CD4-positive, alpha-beta T cell treated with Interleukin-6 for 4 hours (primary cell): ENCODE data around the gene MESD.

ENCODE experiments used
- DNase-seq: peaks from one replicate; pipeline ENCODE4 v3.0.0-alpha.2; 2020; ENCODE audit warnings: mixed read lengths

The MESD gene

DNA sequence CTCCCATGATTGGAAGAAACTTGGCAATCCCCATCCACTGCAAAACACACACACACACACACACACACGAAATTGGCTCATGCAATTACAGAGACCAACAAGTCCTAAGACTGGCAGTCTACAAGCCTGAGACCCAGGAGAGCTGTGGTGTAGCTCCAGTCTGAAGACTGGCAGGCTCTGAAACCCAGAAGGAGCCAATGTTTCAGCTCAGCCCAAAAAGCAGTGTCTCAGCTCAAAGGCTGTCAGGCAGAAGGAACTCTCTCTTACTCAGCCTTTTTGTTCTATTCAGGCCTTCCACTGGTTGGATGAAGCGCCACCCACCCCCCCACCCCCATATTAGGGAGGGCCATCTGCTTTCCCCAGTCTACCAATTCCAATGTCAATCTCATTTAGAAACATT is 32.1 kb downstream of the MESD start:
- no peak for DNase-seq

DNA sequence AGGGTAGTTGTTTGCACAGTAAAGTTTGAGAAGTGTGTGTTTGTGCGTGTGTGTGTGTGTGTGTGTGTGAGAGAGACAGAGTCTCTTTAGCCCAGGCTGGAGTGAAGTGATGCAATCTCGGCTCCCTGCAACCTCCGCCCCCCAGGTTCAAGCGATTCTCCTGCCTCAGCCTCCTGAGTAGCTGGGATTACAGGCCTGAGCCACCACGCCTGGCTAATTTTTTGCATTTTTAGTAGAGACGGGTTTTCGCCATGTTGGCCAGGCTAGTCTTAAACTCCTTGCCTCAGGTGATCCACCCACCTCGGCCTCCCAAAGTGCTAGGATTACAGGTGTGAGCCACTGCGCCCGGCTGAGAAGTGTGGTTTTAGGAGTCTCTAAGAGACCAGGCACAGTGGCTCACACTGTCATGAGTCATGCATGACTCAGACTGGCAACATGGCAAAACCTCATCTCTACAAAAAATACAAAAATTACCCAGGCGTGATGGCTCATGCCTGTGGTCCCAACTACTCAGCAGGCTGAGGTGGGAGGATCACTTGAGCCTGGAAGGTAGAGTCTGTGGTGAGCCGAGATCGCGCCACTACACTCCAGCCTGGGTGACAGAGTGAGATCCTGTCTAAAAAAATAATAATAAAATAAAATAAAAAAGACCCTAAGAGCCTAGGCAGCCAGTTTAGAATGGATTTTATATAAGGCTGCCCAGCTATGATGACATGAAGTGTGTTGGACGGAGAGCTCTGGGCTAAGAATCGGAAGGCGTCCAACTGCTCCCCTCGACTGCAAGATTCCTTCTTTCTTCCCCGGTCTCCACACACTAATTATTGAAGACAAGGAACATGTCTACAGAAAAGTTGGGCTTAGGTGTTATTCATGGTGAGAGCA is 33.8 kb downstream of the MESD start:
- DNase-seq, result peak; percentile 43

GRCh38 chr15:80953953-80954778 is 35.5 kb downstream of the MESD start:
- no peak for DNase-seq

- DNase-seq, result no peak
Observed at GRCh38 chr15:80953001-80953952, 36.3 kb downstream of the MESD start.

- no peak for DNase-seq
Observed at GRCh38 chr15:80951941-80952340, 37.7 kb downstream of the MESD start.

DNA sequence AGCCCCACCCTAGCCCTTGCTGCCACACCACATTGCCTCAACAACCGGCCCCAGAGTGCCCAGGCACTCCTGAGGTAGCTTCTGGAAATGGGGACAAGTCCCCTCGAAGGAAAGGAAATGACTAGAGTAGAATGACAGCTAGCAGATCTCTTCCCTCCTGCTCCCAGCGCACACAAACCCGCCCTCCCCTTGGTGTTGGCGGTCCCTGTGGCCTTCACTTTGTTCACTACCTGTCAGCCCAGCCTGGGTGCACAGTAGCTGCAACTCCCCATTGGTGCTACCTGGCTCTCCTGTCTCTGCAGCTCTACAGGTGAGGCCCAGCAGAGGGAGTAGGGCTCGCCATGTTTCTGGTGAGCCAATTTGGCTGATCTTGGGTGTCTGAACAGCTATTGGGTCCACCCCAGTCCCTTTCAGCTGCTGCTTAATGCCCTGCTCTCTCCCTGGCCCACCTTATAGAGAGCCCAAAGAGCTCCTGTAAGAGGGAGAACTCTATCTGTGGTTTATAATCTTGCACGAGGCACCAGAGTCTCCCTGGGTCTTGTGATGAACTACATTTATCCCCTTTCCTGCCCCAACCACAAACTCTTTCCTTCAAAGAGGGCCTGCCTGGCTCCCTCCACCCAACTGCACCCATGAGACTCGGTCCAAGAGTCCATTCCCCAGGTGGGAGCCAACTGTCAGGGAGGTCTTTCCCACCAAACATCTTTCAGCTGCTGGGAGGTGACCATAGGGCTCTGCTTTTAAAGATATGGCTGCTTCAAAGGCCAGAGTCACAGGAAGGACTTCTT is 39.1 kb downstream of the MESD start:
- DNase-seq, result no peak

DNA sequence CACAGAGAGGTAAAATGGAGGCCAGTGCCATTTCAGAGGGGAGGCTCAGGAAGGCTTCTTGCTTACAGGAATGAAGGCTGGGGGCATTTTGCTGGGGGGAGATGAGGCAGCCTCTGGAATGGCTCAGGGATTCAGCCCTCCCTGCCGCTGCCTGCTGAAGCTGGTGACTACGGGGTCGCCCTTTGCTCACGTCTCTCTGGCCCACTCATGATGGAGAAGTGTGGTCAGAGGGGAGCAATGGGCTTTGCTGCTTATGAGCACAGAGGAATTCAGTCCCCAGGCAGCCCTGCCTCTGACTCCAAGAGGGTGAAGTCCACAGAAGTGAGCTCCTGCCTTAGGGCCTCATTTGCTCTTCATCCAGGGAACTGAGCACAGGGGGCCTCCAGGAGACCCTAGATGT is 39.9 kb downstream of the MESD start:
- no peak for DNase-seq

- no peak for DNase-seq
Observed at GRCh38 chr15:80948651-80949292, 40.8 kb downstream of the MESD start.

DNA sequence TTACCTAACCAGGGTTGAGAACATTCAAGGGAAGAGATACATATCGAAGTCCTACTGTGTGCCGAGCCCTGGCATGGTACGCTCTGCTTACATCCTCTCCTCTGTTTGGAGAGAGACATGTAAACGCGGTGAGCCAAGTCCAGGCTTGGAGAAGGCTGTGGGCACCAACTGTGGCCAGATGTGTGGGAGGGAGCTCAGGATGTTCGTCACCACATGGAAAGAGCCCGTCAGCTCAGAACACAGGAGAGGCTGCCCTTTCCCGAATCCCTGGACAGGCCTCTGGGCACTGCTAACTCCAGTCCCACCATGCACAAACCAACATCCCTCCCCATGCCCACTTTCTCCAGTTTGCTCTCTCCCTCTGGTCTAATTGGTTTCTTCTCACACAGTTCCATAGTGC is 43.0 kb downstream of the MESD start:
- no peak for DNase-seq

DNA sequence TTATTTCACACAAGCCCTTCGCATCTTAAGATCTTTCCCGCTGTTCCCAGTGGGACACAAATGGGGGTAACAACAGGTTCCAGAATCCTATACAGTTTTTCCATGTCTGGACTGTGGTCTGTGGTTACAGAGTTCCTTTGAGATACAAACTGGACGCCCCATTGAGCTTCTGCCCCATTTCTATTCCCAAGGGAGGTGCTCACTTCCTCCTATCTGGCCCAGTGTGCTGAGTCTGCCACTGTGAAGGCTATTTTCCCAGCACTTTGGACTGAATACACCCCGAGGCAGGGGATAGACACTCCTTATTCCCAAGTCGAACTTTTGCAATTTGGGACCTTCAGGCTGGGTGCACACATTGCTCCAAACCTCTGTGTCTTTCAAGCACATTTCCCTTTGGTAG is 44.0 kb downstream of the MESD start:
- DNase-seq, result no peak

DNA sequence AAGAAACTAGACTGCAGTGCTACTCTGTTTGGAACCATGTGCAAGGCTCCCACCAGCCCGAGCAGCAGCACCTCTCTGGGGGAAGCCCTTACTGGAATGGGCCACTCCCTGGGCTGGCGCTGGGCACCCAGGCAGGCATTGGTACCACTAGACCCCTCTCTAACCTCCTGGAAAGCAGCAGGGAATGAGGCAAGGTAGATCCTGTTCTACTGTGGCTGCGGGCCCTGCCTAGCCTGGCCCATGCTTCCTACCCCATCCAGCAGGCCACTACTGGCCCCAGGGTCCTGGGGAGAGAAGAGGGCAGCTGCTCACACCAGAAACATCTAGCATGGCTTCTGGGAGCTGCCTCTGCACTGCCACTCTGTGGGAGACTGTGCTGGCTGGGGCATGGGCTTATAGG is 44.8 kb downstream of the MESD start:
- no peak for DNase-seq

DNA sequence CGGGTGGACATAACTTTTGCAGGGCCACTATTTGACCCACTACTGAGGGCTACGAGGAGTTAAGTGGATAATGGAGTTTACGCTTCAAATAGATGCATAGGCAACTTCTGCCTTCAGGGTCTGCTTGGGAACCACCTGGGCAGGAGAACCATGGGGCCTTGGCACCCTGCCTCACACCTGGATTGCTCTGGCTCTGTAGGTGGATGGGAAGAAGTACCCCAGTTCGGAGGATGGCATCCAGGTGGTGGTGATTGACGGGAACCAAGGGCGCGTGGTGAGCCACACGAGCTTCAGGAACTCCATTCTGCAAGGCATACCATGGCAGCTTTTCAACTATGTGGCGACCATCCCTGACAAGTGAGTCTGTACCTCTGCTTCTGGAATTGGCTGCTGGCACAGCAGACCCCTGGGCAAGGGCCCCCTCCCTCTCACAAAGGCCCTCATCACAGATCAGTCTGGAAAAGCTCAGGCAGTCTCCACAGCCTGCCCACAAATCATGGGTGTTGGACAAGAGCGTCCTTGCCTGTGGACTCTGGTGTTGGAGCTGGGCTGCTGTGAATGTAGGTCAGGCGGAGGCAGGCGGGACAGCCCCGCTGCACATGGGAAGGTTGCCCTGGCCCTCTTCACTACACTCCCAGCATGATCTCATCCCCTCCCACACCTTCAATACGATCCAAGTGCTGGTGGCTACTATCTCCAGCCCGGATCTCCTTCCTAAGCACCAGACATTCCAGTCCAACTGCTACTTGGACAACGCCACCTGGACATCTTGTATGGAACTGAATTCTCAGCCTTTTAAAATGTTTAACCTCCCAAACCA is 46.7 kb downstream of the MESD start:
- DNase-seq, result no peak

DNA sequence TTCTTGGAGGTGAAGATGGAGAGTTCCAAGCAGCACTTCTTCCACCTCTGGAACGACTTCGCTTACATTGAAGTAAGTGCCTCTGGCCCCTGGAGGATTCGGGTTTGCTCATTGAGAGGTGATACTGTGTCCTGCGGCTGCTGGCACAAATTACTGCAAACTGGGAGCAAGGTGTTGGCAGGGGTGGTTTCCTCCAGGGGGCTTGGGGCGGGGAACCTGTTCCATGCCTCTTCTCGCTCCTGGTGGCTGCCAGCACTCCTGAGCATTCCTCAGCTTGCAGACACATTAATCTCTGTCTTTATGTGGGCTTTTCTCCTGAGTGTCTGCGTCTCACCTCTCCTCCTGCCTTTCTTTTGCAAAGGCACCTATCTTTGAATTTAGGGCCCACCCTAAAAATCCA is 47.4 kb downstream of the MESD start:
- DNase-seq, result no peak

DNA sequence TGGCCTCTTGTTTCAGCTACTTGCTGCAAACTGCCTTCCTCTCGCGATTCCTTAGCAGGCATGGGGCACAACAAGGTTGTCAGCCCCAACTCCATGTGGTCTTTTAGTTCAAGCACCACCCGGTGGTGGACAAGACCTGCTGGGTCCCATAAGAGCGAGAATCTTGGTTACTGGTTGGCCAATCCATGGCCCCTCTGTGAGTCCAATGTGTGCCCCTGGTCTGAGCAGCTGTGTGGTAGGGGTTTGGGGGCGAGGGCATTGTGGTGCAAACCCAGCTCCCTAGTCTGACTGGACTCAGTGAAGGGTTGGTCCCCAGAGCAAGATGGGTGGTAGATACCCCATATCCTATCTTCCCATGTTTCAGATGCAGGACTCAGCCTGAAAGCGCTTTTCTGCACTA is 48.8 kb downstream of the MESD start:
- DNase-seq, result no peak

DNA sequence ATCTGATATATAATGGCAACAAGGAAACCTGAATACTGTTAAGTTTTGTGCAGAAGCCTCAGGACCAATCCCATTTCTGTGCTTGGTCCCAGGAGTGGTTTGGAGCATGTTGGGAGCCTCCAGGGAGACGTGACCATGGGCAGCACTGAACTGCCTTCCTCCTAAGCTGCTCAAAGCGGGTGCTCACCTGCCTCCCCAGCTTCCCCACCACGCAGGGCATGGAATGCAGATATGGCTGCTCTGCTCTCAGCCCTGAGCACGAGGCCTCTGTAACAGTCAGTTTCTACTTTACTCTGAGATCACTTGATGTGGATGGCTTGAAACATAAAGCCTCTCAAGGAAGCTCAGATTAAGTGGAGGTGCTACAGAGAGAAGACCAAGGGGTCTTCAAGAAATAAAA is 49.3 kb downstream of the MESD start:
- DNase-seq, result no peak

DNA sequence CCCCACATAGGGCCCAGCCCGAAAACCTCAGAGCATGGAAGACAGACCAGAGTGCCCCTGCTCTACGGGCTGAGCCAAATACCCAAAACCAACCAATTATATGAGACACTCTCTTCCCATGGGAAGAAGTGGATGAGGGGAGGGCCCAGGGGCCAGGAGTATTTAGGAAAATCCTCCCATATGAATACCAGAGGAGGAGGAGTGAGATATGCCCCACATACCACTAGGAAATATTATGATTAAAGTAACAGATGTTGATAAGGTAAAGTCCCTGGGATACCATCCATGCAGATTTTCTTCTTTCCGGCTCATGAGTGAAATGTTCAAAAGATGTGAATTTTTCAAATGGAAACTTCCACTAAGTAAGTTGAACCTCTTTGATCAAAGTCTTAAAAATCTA is 50.4 kb downstream of the MESD start:
- DNase-seq, result no peak

DNA sequence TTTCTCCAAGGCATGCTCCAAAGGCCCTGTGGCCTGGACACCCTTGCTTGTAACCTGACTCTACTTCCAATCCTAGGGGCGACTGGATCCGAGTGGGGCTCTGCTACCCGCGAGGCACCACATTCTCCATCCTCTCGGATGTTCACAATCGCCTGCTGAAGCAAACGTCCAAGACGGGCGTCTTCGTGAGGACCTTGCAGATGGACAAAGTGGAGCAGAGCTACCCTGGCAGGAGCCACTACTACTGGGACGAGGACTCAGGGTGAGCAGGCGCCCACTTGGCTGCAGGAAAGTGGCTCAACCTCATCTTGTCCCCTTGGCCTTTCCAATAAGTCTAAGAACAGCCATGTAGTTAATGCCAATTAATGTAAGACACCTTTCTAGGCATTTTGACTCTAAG is 51.9 kb downstream of the MESD start:
- no peak for DNase-seq

DNA sequence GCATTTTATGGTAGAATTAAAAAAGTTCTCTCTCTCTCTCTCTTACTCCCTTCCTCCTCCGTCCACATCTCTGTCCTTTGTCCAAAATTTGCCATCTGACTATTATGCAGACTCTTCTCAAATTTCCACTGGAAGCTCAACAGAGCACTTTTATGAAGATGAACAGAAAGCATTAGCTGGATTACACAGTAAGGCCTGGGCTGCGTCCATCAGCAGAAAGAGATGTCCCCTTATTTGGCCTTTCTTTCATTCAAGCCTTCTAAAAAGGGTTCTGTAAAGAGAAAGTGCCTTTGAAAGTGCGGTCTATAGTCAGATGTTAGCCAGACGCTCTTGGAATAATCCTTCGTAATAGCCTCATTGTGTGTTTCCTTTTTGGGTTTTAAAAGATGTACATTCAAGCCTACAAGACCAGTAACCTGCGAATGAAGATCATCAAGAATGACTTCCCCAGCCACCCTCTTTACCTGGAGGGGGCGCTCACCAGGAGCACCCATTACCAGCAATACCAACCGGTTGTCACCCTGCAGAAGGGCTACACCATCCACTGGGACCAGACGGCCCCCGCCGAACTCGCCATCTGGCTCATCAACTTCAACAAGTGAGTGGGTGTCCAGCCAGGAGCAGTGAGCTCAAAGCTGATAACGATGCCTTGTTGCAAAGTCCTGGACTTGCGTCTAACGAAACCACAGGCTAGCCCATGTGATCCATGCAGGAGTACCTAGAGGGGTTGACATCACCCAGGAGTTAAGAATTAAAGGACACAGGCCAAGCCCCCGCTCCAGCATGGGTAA is 53.1 kb downstream of the MESD start:
- no peak for DNase-seq

DNA sequence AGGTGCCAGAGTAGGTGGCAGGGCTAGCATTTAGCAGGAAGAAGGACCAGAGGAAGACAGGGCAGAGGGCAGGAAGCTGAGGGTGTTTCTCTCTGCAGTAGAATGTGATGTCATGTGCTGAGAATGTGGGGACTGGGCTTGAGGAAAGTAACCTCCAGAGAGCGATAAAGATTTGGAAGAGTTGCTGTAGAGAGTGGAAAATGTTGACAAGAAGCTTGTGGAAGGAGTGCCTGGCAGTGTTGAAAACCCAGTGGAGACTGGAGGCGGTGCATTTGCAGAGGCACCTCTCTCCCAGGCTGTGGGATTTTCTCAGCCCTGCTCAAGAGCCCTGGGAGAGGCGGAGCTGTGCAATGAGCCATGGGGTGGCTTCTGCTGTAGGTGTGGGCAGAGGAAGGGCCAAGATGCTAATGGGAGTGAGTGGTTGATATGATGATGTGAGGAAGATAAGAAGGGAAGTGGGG is 54.8 kb downstream of the MESD start:
- DNase-seq, result no peak

DNA sequence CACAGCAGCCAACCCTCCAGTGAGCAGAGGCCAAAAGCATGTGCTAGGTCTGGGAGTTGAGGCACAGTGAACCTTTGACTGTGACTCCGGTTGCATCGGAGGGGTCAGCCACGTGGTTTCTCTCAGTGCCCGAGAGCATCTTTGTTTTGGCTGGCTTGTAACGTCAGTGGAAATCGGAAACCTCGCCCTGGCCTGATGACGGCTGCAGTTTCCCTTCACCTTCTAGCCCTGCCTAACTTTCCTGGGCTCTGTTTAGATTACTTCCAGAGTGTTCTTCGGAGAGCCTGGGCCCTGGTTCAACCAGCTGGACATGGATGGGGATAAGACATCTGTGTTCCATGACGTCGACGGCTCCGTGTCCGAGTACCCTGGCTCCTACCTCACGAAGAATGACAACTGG is 56.6 kb downstream of the MESD start:
- DNase-seq, result no peak
